ENCODE results near the gene CYS1. TPM values are rescaled to one million over a fixed set of nuclear protein-coding genes. Genes with fewer than 3 reads are reported as not detected.
"Not testable (repeated sequence)": the region's sequence is repeated elsewhere in the genome, so short reads cannot be mapped to it uniquely, and the experiment has no call there.

CYS1 gene
- polyA plus RNA-seq, 2 of the 4 experiments (the other 2 are of a cell fraction) = 0.68 to 1.1 TPM

DNA sequence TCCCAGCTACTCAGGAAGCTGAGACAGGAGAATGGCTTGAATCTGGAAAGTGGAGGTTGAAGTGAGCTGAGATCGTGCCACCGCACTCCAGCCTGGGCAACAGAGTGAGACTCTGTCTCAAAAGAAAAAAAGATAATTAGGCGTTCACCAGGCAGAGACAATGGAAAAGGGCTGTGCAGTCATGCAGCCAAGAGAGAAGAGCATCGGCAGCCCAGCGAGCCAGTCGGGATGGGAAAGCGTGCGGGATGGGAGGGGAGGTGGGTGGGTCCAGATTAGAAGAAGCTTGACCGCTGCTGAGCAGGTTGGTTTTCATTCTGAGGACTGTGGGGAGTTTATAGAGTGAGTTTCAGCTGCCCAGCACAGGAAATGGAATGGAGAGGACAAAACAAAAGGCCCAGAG lies 15.0 kb upstream of the CYS1 start:
- 93% methylated on average over 7 of the region's 9 CpGs for WGBS (ENCODE audit: missing lambda C conversion rate)
- Histone ChIP-seq H3K4me1 (peaks cover 5% of the 10 kb centered on the region), H3K4me3 (no peak overlapping the region), H3K4me2 (no peak overlapping the region), H3K27ac (no peak overlapping the region), H3K9me3 (no peaks in the 10 kb centered on the region)
- POLR2A ChIA-PET = no interaction called here
- FAIRE-seq (no peak), DNase-seq (ENCODE audit: low read depth in 1 of 2, low spot score in 1 of 2) (no peak), ATAC-seq (no peak)
- TF ChIP-seq ZNF302 (CRISPR knock-in tag; IDR thresholded peaks at IDR 0.05) (no peak), EP300 (IDR thresholded peaks at IDR 0.05) (no peak), MAZ (IDR thresholded peaks at IDR 0.05; ENCODE audit: borderline replicate concordance, low read depth, low read length) (no peak), TP53 (CRISPR knock-in tag; IDR thresholded peaks at IDR 0.05) (no peak), GATA3 (IDR thresholded peaks at IDR 0.05; ENCODE audit: borderline replicate concordance) (no peak), KDM5A (IDR thresholded peaks at IDR 0.05) (no peak), HEYL (CRISPR knock-in tag; IDR thresholded peaks at IDR 0.05) (no peak), EHF (CRISPR knock-in tag; IDR thresholded peaks at IDR 0.05) (no peak), MAFK (IDR thresholded peaks at IDR 0.05; ENCODE audit: partially characterized antibody) (no peak), EHMT2 (IDR thresholded peaks at IDR 0.05; ENCODE audit: low read depth) (no peak), RFX5 (IDR thresholded peaks at IDR 0.05) (no peak), NPAS2 (CRISPR knock-in tag; IDR thresholded peaks at IDR 0.05; ENCODE audit: borderline replicate concordance) (no peak), POLR2AphosphoS2 (conservative IDR thresholded peaks at IDR 0.05; ENCODE audit: low read length) (no peak), SMC3 (IDR thresholded peaks at IDR 0.05) (no peak), FOSL2 (IDR thresholded peaks at IDR 0.05) (no peak), FOSL2 (CRISPR knock-in tag; IDR thresholded peaks at IDR 0.05) (no peak)
- TF ChIP-seq, protein P1, sequence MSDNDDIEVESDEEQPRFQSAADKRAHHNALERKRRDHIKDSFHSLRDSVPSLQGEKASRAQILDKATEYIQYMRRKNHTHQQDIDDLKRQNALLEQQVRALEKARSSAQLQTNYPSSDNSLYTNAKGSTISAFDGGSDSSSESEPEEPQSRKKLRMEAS (IDR thresholded peaks at IDR 0.05) = no peak
- TF ChIP-seq, protein P2, sequence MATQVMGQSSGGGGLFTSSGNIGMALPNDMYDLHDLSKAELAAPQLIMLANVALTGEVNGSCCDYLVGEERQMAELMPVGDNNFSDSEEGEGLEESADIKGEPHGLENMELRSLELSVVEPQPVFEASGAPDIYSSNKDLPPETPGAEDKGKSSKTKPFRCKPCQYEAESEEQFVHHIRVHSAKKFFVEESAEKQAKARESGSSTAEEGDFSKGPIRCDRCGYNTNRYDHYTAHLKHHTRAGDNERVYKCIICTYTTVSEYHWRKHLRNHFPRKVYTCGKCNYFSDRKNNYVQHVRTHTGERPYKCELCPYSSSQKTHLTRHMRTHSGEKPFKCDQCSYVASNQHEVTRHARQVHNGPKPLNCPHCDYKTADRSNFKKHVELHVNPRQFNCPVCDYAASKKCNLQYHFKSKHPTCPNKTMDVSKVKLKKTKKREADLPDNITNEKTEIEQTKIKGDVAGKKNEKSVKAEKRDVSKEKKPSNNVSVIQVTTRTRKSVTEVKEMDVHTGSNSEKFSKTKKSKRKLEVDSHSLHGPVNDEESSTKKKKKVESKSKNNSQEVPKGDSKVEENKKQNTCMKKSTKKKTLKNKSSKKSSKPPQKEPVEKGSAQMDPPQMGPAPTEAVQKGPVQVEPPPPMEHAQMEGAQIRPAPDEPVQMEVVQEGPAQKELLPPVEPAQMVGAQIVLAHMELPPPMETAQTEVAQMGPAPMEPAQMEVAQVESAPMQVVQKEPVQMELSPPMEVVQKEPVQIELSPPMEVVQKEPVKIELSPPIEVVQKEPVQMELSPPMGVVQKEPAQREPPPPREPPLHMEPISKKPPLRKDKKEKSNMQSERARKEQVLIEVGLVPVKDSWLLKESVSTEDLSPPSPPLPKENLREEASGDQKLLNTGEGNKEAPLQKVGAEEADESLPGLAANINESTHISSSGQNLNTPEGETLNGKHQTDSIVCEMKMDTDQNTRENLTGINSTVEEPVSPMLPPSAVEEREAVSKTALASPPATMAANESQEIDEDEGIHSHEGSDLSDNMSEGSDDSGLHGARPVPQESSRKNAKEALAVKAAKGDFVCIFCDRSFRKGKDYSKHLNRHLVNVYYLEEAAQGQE (IDR thresholded peaks at IDR 0.05) = no peak
- TF ChIP-seq, protein P3, sequence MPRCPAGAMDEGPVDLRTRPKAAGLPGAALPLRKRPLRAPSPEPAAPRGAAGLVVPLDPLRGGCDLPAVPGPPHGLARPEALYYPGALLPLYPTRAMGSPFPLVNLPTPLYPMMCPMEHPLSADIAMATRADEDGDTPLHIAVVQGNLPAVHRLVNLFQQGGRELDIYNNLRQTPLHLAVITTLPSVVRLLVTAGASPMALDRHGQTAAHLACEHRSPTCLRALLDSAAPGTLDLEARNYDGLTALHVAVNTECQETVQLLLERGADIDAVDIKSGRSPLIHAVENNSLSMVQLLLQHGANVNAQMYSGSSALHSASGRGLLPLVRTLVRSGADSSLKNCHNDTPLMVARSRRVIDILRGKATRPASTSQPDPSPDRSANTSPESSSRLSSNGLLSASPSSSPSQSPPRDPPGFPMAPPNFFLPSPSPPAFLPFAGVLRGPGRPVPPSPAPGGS (IDR thresholded peaks at IDR 0.05) = no peak
- CTCF ChIA-PET = interaction anchor here (0.9 to 19.0 kb wide), 10 partner anchors 19 to 340 kb away, joined by 3 to 612 read pairs (median 4); partner anchors contain the start of gene CYS1

DNA sequence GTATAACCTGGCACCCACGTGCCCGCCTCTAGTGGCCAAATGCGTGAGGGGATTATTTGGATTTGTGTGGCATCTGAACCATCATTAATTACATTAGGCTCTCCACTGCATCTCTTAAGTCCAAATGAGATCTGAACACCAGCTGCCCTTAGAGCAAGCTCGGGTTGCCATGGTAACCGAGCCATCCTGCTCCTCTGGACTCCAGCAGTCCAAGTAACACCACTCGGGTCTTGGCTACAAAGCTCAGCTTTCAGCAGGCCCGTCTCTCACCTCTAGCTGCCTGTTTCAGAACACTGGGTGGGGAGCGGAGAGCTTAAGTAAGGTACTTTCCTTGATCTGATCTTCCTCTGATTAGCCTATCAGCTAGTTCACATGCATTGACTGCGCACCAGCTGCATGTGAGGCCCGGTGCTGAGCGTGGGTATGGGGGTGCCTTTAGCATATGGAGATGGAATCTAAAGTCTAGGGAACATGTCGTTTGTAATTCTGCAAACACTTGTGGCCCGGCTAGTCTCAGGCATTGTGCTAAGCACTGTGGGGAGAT lies 14.1 kb upstream of the CYS1 start:
- no peaks in the 10 kb centered on the region for H3K9me3 ChIP-seq
- POLR2A ChIA-PET = no interaction called here
- H3K4me3 ChIP-seq = no peak overlapping the region
- H3K4me2 ChIP-seq = no peak overlapping the region
- CTCF ChIA-PET = interaction anchor here (1.0 to 19.0 kb wide), 7 partner anchors 18 to 341 kb away, joined by 3 to 612 read pairs (median 4); partner anchors contain the start of gene CYS1
- H3K27ac ChIP-seq = no peak overlapping the region
- WGBS (ENCODE audit: missing lambda C conversion rate) = 81% methylated on average over 13 of the region's 13 CpGs
- TF ChIP-seq HOXA7 (CRISPR knock-in tag; IDR thresholded peaks at IDR 0.05) (no peak), JUNB (IDR thresholded peaks at IDR 0.05) (no peak), CBX2 (IDR thresholded peaks at IDR 0.05; ENCODE audit: borderline replicate concordance, low read depth) (no peak), RAD21 (conservative IDR thresholded peaks at IDR 0.05 in 1 of 2, IDR thresholded peaks at IDR 0.05 in 1 of 2) (no peak), KDM1A (IDR thresholded peaks at IDR 0.05; ENCODE audit: low read depth) (no peak), TFCP2L1 (CRISPR knock-in tag; IDR thresholded peaks at IDR 0.05) (no peak), EP300 (IDR thresholded peaks at IDR 0.05) (no peak), MAZ (IDR thresholded peaks at IDR 0.05; ENCODE audit: borderline replicate concordance, low read depth, low read length) (no peak), KDM5A (IDR thresholded peaks at IDR 0.05) (no peak), ZC3H11A (IDR thresholded peaks at IDR 0.05) (no peak), FOSL2 (IDR thresholded peaks at IDR 0.05) (no peak), FOSL2 (CRISPR knock-in tag; IDR thresholded peaks at IDR 0.05) (no peak)
- TF ChIP-seq, protein P4, sequence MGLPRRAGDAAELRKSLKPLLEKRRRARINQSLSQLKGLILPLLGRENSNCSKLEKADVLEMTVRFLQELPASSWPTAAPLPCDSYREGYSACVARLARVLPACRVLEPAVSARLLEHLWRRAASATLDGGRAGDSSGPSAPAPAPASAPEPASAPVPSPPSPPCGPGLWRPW (IDR thresholded peaks at IDR 0.05) = no peak
- TF ChIP-seq, protein P5, sequence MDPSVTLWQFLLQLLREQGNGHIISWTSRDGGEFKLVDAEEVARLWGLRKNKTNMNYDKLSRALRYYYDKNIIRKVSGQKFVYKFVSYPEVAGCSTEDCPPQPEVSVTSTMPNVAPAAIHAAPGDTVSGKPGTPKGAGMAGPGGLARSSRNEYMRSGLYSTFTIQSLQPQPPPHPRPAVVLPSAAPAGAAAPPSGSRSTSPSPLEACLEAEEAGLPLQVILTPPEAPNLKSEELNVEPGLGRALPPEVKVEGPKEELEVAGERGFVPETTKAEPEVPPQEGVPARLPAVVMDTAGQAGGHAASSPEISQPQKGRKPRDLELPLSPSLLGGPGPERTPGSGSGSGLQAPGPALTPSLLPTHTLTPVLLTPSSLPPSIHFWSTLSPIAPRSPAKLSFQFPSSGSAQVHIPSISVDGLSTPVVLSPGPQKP (IDR thresholded peaks at IDR 0.05; ENCODE audit: low read depth, low read length) = no peak
- H3K4me1 ChIP-seq = peaks cover 10% of the 10 kb centered on the region
- no peak for FAIRE-seq
- no peak for ATAC-seq
- DNase-seq (ENCODE audit: low read depth in 1 of 2, low spot score in 1 of 2) = peak in 1 of 2 experiments; percentile 20

DNA sequence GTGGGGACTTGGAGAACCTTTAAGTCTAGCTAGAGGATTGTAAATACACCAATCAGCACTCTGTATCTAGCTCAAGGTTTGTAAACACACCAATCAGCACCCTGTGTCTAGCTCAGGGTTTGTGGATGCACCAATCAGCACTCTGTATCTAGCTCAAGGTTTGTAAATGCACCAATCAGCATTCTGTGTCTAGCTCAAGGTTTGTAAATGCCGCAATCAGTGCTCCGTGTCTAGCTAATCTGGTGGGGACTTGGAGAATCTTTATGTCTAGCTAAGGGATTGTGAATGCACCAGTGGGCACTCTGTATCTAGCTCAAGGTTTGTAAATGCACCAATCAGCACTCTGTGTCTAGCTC lies 11.7 kb upstream of the CYS1 start:
- H3K27ac ChIP-seq; H3K9me3 ChIP-seq; H3K4me1 ChIP-seq; H3K4me3 ChIP-seq; DNase-seq (ENCODE audit: low read depth in 1 of 2, low spot score in 1 of 2); H3K4me2 ChIP-seq; FAIRE-seq; ATAC-seq: not testable (repeated sequence)
- ChIA-PET CTCF (interaction anchor here (0.7 to 19.0 kb wide), 4 partner anchors 16 to 317 kb away, joined by 3 to 612 read pairs (median 4); partner anchors contain the start of gene CYS1), POLR2A (interaction anchor here (1.1 kb wide), 1 partner anchor 13 kb away, joined by 3 read pairs; no protein-coding TSS in a partner anchor)
- WGBS (ENCODE audit: missing lambda C conversion rate) = 97% methylated on average over 2 of the region's 2 CpGs
